GM18526 (cell line): ENCODE results near the gene C11orf71.

ENCODE experiments used
- POLR2A ChIP-seq: IDR thresholded peaks from 3 replicates; pipeline ENCODE4 v1.6.1; 2011; ENCODE audit not compliant: insufficient read length; ENCODE audit errors: extremely low read depth

C11orf71 gene

GRCh38 chr11:114426280-114426679 is 26.0 kb upstream of the C11orf71 start:
- no peak for TF ChIP-seq POLR2A

GRCh38 chr11:114416441-114416961 is 16.2 kb upstream of the C11orf71 start:
- no peak for TF ChIP-seq POLR2A

DNA sequence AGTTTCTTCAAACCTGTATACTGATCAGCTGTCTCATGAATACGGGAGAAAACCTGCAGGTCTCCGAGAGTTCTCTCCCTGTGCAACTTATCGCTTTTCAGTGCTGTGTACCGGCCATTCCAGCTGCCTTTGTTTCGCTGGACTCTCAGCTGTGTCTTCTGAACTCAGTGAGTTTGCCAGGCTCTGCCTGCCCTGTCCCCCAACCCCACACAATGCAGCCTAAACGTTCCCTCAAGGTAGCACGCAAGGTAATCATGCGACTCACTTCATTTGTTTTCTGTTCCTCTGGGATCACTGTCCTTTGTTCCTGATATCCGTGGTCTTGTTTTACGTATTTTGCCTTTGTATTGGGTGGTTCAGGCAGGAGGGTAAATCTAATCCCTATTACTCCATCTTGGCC is 13.6 kb upstream of the C11orf71 start:
- no peak for TF ChIP-seq POLR2A

- no peak for TF ChIP-seq POLR2A
These were observed 12.6 kb upstream of the C11orf71 start for GRCh38 chr11:114412946-114413345.

DNA sequence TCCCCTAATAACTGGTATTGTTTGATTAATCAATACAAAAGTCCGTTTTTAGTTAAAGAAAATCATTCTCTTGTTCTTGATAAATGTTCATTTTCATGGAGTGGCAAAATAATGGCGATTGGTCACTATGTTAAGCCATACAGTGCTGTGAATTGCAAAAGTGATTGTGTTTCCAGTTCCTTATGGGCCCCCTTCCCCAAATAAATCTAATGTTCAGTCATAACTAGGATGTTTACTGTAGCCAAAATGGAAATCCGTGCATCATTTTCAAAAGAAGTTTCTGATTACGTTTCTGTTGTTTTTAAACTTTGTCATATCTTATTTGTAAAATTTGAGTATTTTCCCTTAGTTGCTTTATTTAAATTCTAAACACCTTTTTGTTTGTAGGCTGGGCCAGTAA is 1.0 kb upstream of the C11orf71 start:
- no peak for TF ChIP-seq POLR2A

GRCh38 chr11:114400915-114401223 is 558 bp upstream of the C11orf71 start:
- no peak for TF ChIP-seq POLR2A

GRCh38 chr11:114399490-114400215 is 658 bp downstream of the C11orf71 start:
- TF ChIP-seq POLR2A: no peak

DNA sequence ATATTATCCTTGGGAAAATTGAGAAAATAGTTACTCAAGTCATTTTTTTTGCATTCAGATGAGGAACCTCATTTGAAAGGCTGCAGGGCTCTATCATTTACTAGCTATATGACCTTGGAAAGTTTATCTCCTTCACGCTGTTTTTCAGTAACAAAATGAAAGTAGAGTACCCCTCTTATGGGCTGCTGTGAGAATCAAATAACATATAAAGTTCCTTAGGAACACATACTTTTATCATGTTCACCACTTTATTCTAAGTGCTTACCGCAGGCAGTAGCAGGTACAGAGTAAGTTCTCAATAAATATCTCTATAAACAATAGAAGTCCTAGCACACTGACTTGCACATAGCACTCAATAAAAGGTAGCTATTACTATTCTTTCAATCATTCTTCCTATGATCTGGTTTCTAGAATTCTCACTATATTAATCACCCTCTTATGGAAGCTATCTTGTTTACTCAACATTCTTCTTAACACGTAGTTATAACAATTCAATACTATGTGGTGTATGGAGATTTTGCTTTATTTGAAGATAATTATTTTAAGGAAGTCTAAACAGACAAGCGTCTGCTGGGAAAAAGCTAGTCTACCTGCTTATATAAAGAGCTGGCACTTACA is 1.9 kb downstream of the C11orf71 start:
- TF ChIP-seq POLR2A: no peak

DNA sequence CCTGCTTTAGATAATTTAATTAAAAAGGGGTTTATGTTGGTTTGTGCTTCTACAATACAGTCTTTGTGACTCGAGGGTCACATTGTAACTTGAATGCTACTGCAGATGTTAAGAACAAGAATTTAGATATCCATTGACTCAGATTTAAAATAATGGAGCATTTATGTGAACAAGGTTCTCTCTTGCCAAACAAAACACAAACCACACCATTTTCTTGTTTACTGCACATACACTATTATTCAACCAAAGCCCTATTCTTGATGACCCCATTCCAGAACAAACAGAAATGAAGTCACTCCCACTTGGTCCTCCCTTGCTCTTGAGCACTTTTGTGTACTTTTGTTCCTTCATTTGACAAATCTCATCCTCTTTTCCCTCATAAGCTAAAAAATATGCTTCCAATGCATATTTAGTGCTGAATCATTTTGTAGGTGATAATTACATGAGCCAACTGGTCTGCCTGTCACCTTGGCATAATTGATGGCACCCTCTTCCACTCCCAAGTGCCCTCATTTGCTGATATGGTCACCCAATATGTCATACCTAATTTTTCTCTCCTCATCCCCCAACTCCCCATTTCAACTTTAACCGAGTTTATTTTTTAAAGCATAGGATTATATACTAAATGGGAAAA is 2.8 kb downstream of the C11orf71 start:
- no peak for TF ChIP-seq POLR2A

DNA sequence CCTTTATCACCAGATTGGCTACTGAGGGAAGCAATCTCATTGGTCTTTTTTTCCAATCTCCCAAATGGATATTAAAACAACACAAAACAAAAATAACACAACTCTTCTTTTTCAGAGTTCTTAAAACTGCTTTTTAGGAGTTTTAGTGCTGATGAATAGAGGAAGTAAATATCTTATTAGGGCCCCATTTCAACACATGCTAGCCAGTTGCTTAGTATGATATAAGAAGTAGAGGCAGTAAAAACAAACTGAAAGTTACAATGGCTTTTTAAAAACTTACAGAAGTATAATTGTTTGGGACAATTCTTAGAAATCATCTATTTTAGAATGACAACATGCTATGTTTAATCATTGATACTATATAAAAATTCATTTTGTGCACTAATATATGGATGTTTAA is 3.4 kb downstream of the C11orf71 start:
- TF ChIP-seq POLR2A: no peak

DNA sequence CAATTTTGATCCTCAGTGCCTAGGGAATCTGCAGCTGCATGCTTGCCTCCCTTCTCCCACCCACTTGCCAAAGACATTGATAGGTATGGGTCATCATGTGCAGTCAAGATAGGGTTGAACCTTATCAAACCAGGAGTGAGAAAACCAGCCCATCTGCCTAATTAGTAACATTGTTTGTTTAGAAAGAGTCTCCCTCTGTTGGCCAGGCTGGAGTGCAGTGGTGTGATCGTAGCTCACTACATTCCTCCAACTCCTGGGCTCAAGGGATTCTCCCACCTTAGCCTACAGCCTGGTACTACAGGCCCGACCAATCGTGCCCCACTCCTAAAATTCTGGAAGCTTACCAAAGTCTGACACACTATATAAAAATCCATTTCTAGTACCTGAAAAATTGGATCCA is 4.6 kb downstream of the C11orf71 start:
- TF ChIP-seq POLR2A: no peak

- TF ChIP-seq POLR2A: no peak
These were observed 7.3 kb downstream of the C11orf71 start for GRCh38 chr11:114392735-114393667.

GRCh38 chr11:114386545-114386944 is 13.8 kb downstream of the C11orf71 start:
- no peak for TF ChIP-seq POLR2A

GRCh38 chr11:114386131-114386530 is 14.2 kb downstream of the C11orf71 start:
- no peak for TF ChIP-seq POLR2A

DNA sequence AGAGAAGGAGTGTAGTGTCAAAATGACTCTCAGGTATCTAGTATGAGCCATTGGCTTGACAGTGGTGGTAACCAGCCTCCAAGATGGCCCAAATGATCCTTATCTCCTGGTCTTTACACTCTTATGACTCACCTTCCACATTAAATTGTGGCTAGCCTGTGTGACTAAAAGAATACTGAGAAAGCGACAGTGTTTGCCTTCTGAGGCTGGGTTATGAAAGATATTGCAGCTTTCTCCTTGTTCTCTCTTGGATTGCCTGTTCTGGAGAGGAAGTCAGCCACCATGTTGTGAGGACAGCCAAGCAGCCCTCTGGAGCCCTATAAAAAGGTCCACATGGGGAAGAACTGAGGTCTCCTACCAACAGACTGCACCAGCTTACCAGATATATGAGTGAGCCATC is 15.8 kb downstream of the C11orf71 start:
- no peak for TF ChIP-seq POLR2A
